Prostate gland (tissue), 2 donors: ENCODE measurements around the gene ZNF385B. TPM values are rescaled to one million over a fixed set of nuclear protein-coding genes. Genes with fewer than 3 reads are reported as not detected.

Experiments
- DNase-seq: peaks from one replicate; pipeline ENCODE4 v3.0.0-alpha.2; 2019; ENCODE audit warnings: low spot score
- H3K27ac ChIP-seq, 2 donors: fragments of 200-600 bp; sonication (generic); 2 replicates each; pipeline ENCODE4 v1.5.1; 2017 to 2019
- H3K27me3 ChIP-seq: fragments of 200-600 bp; sonication (generic); replicated peaks from 2 replicates; pipeline ENCODE4 v1.5.1; 2019; ENCODE audit not compliant: insufficient read depth
- H3K36me3 ChIP-seq, 2 donors: fragments of 200-600 bp; sonication (generic); 1 replicate in 1 of 2; 2 replicates in 1 of 2; pipeline versions ENCODE4 v1.5.1 to v1.8.1; 2017 to 2019
- H3K4me1 ChIP-seq: fragments of 200-600 bp; sonication (generic); replicated peaks from 2 replicates; pipeline ENCODE4 v1.5.1; 2019
- H3K4me3 ChIP-seq, 2 donors: fragments of 200-600 bp; sonication (generic); 2 replicates each; pipeline ENCODE4 v1.5.1; 2017 to 2019
- H3K9me3 ChIP-seq: fragments of 200-600 bp; sonication (generic); 2 replicates; pipeline ENCODE4 v1.5.1; 2017
- CTCF ChIP-seq, 4 experiments: fragments of 200-600 bp in 2 of 4; fragments of 450-650 bp in 2 of 4; sonication (generic) in 2 of 4; IDR thresholded peaks; 1 replicate in 3 of 4; 2 replicates in 1 of 4; pipeline ENCODE4 v1.5.1; 2016 to 2019; ENCODE audit warnings: antibody characterized with exemption in 4 of 4, mild to moderate bottlenecking in 2 of 4, moderate library complexity in 2 of 4
- POLR2A ChIP-seq: fragments of 450-650 bp; IDR thresholded peaks from one replicate; pipeline ENCODE4 v1.6.1; 2016; ENCODE audit warnings: antibody characterized with exemption, mild to moderate bottlenecking
- POLR2AphosphoS5 ChIP-seq: sonication (generic); formaldehyde crosslinking; IDR thresholded peaks from one replicate; pipeline ENCODE4 v1.6.1; 2017; ENCODE audit warnings: antibody characterized with exemption
- WGBS: methylation state at CpG from one replicate; pipeline ENCODE4 v1.1.5; 2018; 5-methylcytosine and 5-hydroxymethylcytosine counted together
- intact Hi-C: fragments of 100-400 bp; cut with DNase I; formaldehyde crosslinking; loops from one replicate; pipeline ENCODE4 v1.14.2; 2022
- total RNA-seq, 2 donors: library from RNA; depleted of rRNA; stranded (reverse); fragments of >200 nt; gene quantifications; one replicate each; pipeline ENCODE4 v1.1.0, GENCODE V29; 2016

Gene ZNF385B
- total RNA-seq, 2 donors from 2014 or later: 4.9 to 35.7 TPM

- no peaks in the 10 kb centered on the region for H3K4me1 ChIP-seq
- no peaks in the 10 kb centered on the region for H3K36me3 ChIP-seq
- H3K27me3 ChIP-seq: no peaks in the 10 kb centered on the region
- no peak overlapping the region for H3K4me3 ChIP-seq
- H3K27ac ChIP-seq: no peak overlapping the region
- no peak for DNase-seq
- intact Hi-C loops: no loop called here
- TF ChIP-seq POLR2A: no peak
- TF ChIP-seq POLR2AphosphoS5: no peak
- no peak for TF ChIP-seq CTCF (IDR thresholded peaks at IDR 0.05)
- no peaks in the 10 kb centered on the region for H3K9me3 ChIP-seq
Observed at GRCh38 chr2:179579800-179580199, 281.6 kb downstream of the ZNF385B start.

- WGBS: 51% methylated on average over 2 of the region's 2 CpGs
- DNase-seq: no peak
- H3K27ac ChIP-seq: no peak overlapping the region
Observed at GRCh38 chr2:179578171-179578916, 283.1 kb downstream of the ZNF385B start.

GRCh38 chr2:179574061-179574519 is 287.3 kb downstream of the ZNF385B start:
- Histone ChIP-seq H3K27ac (peak overlapping the region; percentile 31 to 59), H3K4me1 (no peaks in the 10 kb centered on the region), H3K27me3 (no peaks in the 10 kb centered on the region), H3K4me3 (no peak overlapping the region), H3K36me3 (no peaks in the 10 kb centered on the region), H3K9me3 (no peaks in the 10 kb centered on the region)
- WGBS: 31% methylated on average over 3 of the region's 3 CpGs
- peak; percentile 20 for DNase-seq
- intact Hi-C loops: no loop called here
- TF ChIP-seq POLR2AphosphoS5: peak; percentile 55
- TF ChIP-seq CTCF (IDR thresholded peaks at IDR 0.05): no peak

More at GRCh38 chr2:179578171-179578916, 283.1 kb downstream of the ZNF385B start:
- Histone ChIP-seq H3K9me3 (no peaks in the 10 kb centered on the region), H3K36me3 (no peaks in the 10 kb centered on the region), H3K4me1 (no peaks in the 10 kb centered on the region), H3K27me3 (no peaks in the 10 kb centered on the region), H3K4me3 (no peak overlapping the region)
- intact Hi-C loops: no loop called here
- no peak for TF ChIP-seq CTCF (IDR thresholded peaks at IDR 0.05)
- no peak for TF ChIP-seq POLR2A
- TF ChIP-seq POLR2AphosphoS5: no peak

GRCh38 chr2:179572544-179572943 is 288.9 kb downstream of the ZNF385B start:
- intact Hi-C loops: no loop called here
- peak overlapping the region; percentile 4 to 52 for H3K27ac ChIP-seq

More at GRCh38 chr2:179572544-179572943, 288.9 kb downstream of the ZNF385B start:
- H3K4me1 ChIP-seq: no peaks in the 10 kb centered on the region
- H3K9me3 ChIP-seq: no peaks in the 10 kb centered on the region
- no peaks in the 10 kb centered on the region for H3K36me3 ChIP-seq
- no peak for TF ChIP-seq POLR2AphosphoS5
- TF ChIP-seq CTCF (IDR thresholded peaks at IDR 0.05): no peak
- no peak for TF ChIP-seq POLR2A
- H3K27me3 ChIP-seq: no peaks in the 10 kb centered on the region
- H3K4me3 ChIP-seq: no peak overlapping the region
- DNase-seq: no peak
- WGBS: 95% methylated on average over 2 of the region's 2 CpGs
